PFSK-1 (cell line): ENCODE measurements around the gene RHOC.

ENCODE experiments used
- POLR2AphosphoS5 ChIP-seq: IDR thresholded peaks from 2 replicates; pipeline ENCODE4 v1.6.1; 2012; ENCODE audit warnings: low read depth, mild to moderate bottlenecking, control low read depth, low read length, moderate library complexity
- REST ChIP-seq, 2 experiments: IDR thresholded peaks; 2 replicates each; pipeline versions ENCODE4 v1.6.1 to v1.8.0; 2011 to 2012; ENCODE audit warnings: low read depth in 2 of 2, low read length in 2 of 2, control low read depth in 1 of 2, inconsistent platforms in 1 of 2, mild to moderate bottlenecking in 1 of 2, moderate library complexity in 1 of 2; ENCODE audit not compliant: insufficient read depth in 1 of 2

GRCh38 chr1:112673592-112674439 is 33.1 kb downstream of the RHOC start:
- TF ChIP-seq REST (IDR thresholded peaks at IDR 0.05; ENCODE audit: insufficient read depth in 1 of 2, low read depth in 2 of 2, low read length in 2 of 2) (no peak), POLR2AphosphoS5 (no peak)
